Measurements from ENCODE around the gene EPB41L2. TPM values are rescaled to one million over a fixed set of nuclear protein-coding genes. Genes with fewer than 3 reads are reported as not detected.

Gene EPB41L2
- total and polyA plus RNA-seq, 2 experiments from 2014 or later, result 27.4 to 35.8 TPM

GRCh38 chr6:130997061-130997753 is 65.8 kb downstream of the EPB41L2 start:
- H3K36me3 ChIP-seq (replicated peaks; ENCODE audit: insufficient read depth, low read depth), result no peaks in the 10 kb centered on the region
- H2AFZ ChIP-seq, result no peak overlapping the region
- no peaks in the 10 kb centered on the region for H3K9me3 ChIP-seq (ENCODE audit: low read depth)
- peaks cover 51% of the 10 kb centered on the region for H3K4me1 ChIP-seq (ENCODE audit: insufficient read depth)
- H4K20me1 ChIP-seq (ENCODE audit: insufficient read depth, poor library complexity, severe bottlenecking), result no peaks in the 10 kb centered on the region
- H3K4me3 ChIP-seq, result no peak overlapping the region
- WGBS (ENCODE audit: low lambda C conversion rate, missing lambda C conversion rate), result 43% methylated on average over 6 of the region's 6 CpGs
- TF ChIP-seq EZH2 (IDR thresholded peaks at IDR 0.05; ENCODE audit: borderline replicate concordance), result no peak
- TF ChIP-seq EZH2phosphoT487 (IDR thresholded peaks at IDR 0.05; ENCODE audit: low read depth, severe bottlenecking, unreplicated experiment), result no peak
- TF ChIP-seq CTCF (IDR thresholded peaks at IDR 0.05; ENCODE audit: poor library complexity), result no peak
- H3K9me2 ChIP-seq (replicated peaks; ENCODE audit: insufficient read depth), result no peaks in the 10 kb centered on the region
- no peak for DNase-seq (ENCODE audit: low spot score)
- peak overlapping the region; percentile 56 for H3K4me2 ChIP-seq
- no peaks in the 10 kb centered on the region for H3K27me3 ChIP-seq
- H3K27ac ChIP-seq, result peak overlapping the region; percentile 35
- peaks cover 73% of the 10 kb centered on the region for H3K79me2 ChIP-seq

DNA sequence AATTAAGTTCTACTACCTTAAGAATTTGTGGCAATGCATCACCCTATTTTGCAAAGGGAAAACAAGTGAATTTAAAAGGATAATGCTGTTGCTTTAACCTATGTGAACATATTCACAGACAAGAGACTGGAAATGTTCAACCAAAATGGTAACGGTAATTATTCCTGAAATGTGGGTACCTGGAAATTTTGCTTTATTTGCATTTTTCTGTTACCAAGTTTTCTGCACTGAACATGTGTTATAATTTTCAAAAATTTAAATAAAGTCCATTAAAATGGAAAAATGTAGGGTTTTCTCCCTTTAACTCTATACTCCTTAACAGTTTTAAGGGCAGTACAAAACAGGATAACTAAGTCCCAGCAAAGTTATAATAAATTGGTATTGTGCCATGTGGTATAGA is 66.4 kb downstream of the EPB41L2 start:
- no peaks in the 10 kb centered on the region for H3K9me3 ChIP-seq (ENCODE audit: low read depth)
- no peaks in the 10 kb centered on the region for H3K9me2 ChIP-seq (replicated peaks; ENCODE audit: insufficient read depth)
- WGBS (ENCODE audit: low lambda C conversion rate, missing lambda C conversion rate), result 90% methylated on average over 1 of the region's 1 CpG
- H3K4me1 ChIP-seq (ENCODE audit: insufficient read depth), result peaks cover 45% of the 10 kb centered on the region
- peaks cover 73% of the 10 kb centered on the region for H3K79me2 ChIP-seq
- no peak overlapping the region for H2AFZ ChIP-seq
- H3K36me3 ChIP-seq (replicated peaks; ENCODE audit: insufficient read depth, low read depth), result no peaks in the 10 kb centered on the region
- H3K4me2 ChIP-seq, result peak overlapping the region; percentile 56
- DNase-seq (ENCODE audit: low spot score), result no peak
- H3K27me3 ChIP-seq, result no peaks in the 10 kb centered on the region
- peak overlapping the region; percentile 35 for H3K27ac ChIP-seq
- TF ChIP-seq EZH2 (IDR thresholded peaks at IDR 0.05; ENCODE audit: borderline replicate concordance), result no peak
- no peak for TF ChIP-seq CTCF (IDR thresholded peaks at IDR 0.05; ENCODE audit: poor library complexity)
- TF ChIP-seq EZH2phosphoT487 (IDR thresholded peaks at IDR 0.05; ENCODE audit: low read depth, severe bottlenecking, unreplicated experiment), result no peak
- no peaks in the 10 kb centered on the region for H4K20me1 ChIP-seq (ENCODE audit: insufficient read depth, poor library complexity, severe bottlenecking)
- no peak overlapping the region for H3K4me3 ChIP-seq

GRCh38 chr6:130995783-130996447 is 67.1 kb downstream of the EPB41L2 start:
- no peaks in the 10 kb centered on the region for H3K9me3 ChIP-seq (ENCODE audit: low read depth)
- no peak for TF ChIP-seq EZH2phosphoT487 (IDR thresholded peaks at IDR 0.05; ENCODE audit: low read depth, severe bottlenecking, unreplicated experiment)
- TF ChIP-seq EZH2 (IDR thresholded peaks at IDR 0.05; ENCODE audit: borderline replicate concordance), result no peak
- TF ChIP-seq CTCF (IDR thresholded peaks at IDR 0.05; ENCODE audit: poor library complexity), result no peak
- no peaks in the 10 kb centered on the region for H3K9me2 ChIP-seq (replicated peaks; ENCODE audit: insufficient read depth)
- H2AFZ ChIP-seq, result no peak overlapping the region
- no peaks in the 10 kb centered on the region for H3K36me3 ChIP-seq (replicated peaks; ENCODE audit: insufficient read depth, low read depth)
- no peaks in the 10 kb centered on the region for H3K27me3 ChIP-seq
- H3K4me3 ChIP-seq, result no peak overlapping the region
- H4K20me1 ChIP-seq (ENCODE audit: insufficient read depth, poor library complexity, severe bottlenecking), result no peaks in the 10 kb centered on the region
- no peak for DNase-seq (ENCODE audit: low spot score)
- H3K4me1 ChIP-seq (ENCODE audit: insufficient read depth), result peaks cover 38% of the 10 kb centered on the region
- H3K4me2 ChIP-seq, result peak overlapping the region; percentile 56
- 71% methylated on average over 2 of the region's 2 CpGs for WGBS (ENCODE audit: low lambda C conversion rate, missing lambda C conversion rate)
- peak overlapping the region; percentile 35 for H3K27ac ChIP-seq
- peaks cover 73% of the 10 kb centered on the region for H3K79me2 ChIP-seq
